K562 (cell line): Measurements from ENCODE around the gene ZNF541. TPM values are rescaled to one million over a fixed set of nuclear protein-coding genes. Genes with fewer than 3 reads are reported as not detected.

Experiments used
- BMI1 ChIP-seq: fragments of 150-350 bp; IDR thresholded peaks from 2 replicates; pipeline ENCODE4 v1.6.1; 2014; ENCODE audit warnings: low read length
- CHCHD3 ChIP-seq: fragments of 250-450 bp; sonication (Bioruptor Pico); IDR thresholded peaks from 2 replicates; pipeline ENCODE4 v2.1.2; 2022; ENCODE audit warnings: mild to moderate bottlenecking
- DPF2 ChIP-seq: fragments of 450-650 bp; IDR thresholded peaks from 2 replicates; pipeline ENCODE4 v1.6.1; 2016
- FOXK1 ChIP-seq: sonication (generic); formaldehyde crosslinking; IDR thresholded peaks from 2 replicates; pipeline ENCODE4 v1.8.0; 2022; ENCODE audit warnings: missing genetic modification reagents, mild to moderate bottlenecking, borderline replicate concordance
- GATA2 ChIP-seq: sonication (generic); formaldehyde crosslinking; IDR thresholded peaks from 2 replicates; pipeline ENCODE4 v1.4.0; 2020; ENCODE audit warnings: mild to moderate bottlenecking, missing genetic modification reagents
- HCFC1 ChIP-seq: IDR thresholded peaks from 2 replicates; pipeline ENCODE4 v1.6.1; 2012; ENCODE audit warnings: low read depth, low read length, improper control_type of control experiment
- HNRNPLL ChIP-seq: fragments of 200-400 bp; formaldehyde crosslinking; IDR thresholded peaks from 2 replicates; pipeline ENCODE4 v1.6.1; 2017; ENCODE audit warnings: low read length, low read depth, mild to moderate bottlenecking; ENCODE audit not compliant: poor library complexity, severe bottlenecking
- MTA3 ChIP-seq: fragments of 450-650 bp; formaldehyde crosslinking; IDR thresholded peaks from 2 replicates; pipeline ENCODE4 v1.6.1; 2017; ENCODE audit warnings: mild to moderate bottlenecking, borderline replicate concordance
- PHF21A ChIP-seq: fragments of 450-650 bp; IDR thresholded peaks from 2 replicates; pipeline ENCODE4 v1.6.1; 2017; ENCODE audit warnings: low read depth, borderline replicate concordance
- RBFOX2 ChIP-seq: fragments of 200-400 bp; formaldehyde crosslinking; IDR thresholded peaks from 2 replicates; pipeline ENCODE4 v1.6.1; 2017; ENCODE audit warnings: low read depth, mild to moderate bottlenecking, low read length, moderate library complexity
- TRIM24 ChIP-seq, 2 experiments: fragments of 450-650 bp; IDR thresholded peaks; 2 replicates each; pipeline ENCODE4 v1.6.1; 2016
- UBTF ChIP-seq, 2 experiments: IDR thresholded peaks; 2 replicates each; pipeline ENCODE4 v1.6.1; 2012; ENCODE audit warnings: improper control_type of control experiment in 2 of 2, low read depth in 2 of 2, low read length in 2 of 2, borderline replicate concordance in 1 of 2
- ZBTB33 ChIP-seq: sonication (generic); formaldehyde crosslinking; IDR thresholded peaks from 2 replicates; pipeline ENCODE4 v1.8.1; 2023; ENCODE audit warnings: mild to moderate bottlenecking, missing genetic modification reagents
- ZKSCAN1 ChIP-seq: fragments of 150-350 bp; IDR thresholded peaks from 2 replicates; pipeline ENCODE4 v1.6.1; 2016; ENCODE audit warnings: low read depth, low read length
- ZKSCAN3 ChIP-seq: fragments of 250-450 bp; sonication (Bioruptor Pico); IDR thresholded peaks from 2 replicates; pipeline ENCODE4 v1.4.0; 2020
- ZNF263 ChIP-seq: sonication (generic); formaldehyde crosslinking; IDR thresholded peaks from 2 replicates; pipeline ENCODE4 v1.8.0; 2022; ENCODE audit warnings: mild to moderate bottlenecking, missing genetic modification reagents, borderline replicate concordance
- ZNF609 ChIP-seq: sonication (generic); formaldehyde crosslinking; IDR thresholded peaks from 2 replicates; pipeline ENCODE4 v1.8.1; 2023; ENCODE audit warnings: missing genetic modification reagents, mild to moderate bottlenecking, borderline replicate concordance
- ZZZ3 ChIP-seq: fragments of 450-650 bp; IDR thresholded peaks from 2 replicates; pipeline ENCODE4 v1.6.1; 2016; ENCODE audit warnings: antibody characterized with exemption, mild to moderate bottlenecking, moderate library complexity
- polyA plus RNA-seq, 8 experiments: library from polyadenylated mRNA; depleted of rRNA in 4 of 8; stranded (reverse) in 5 of 8; unstranded in 3 of 8; fragments of >200 nt; fragmentation: Nextera tagmentation in 2 of 8; fragmentation: Illumina TruSeq in 1 of 8; extraction: Ambion mirVana in 2 of 8; extraction: Trizol in 1 of 8; gene quantifications; 2 replicates each; pipeline versions ENCODE4 v1.2.1 to v1.2.3, GENCODE V29; 2011 to 2014; ENCODE audit warnings: inconsistent platforms in 1 of 8, missing spikeins in 1 of 8
- total RNA-seq, 7 experiments: library from RNA; depleted of rRNA in 6 of 7; stranded (reverse); fragments of >200 nt in 6 of 7; fragmentation: Illumina TruSeq in 2 of 7; extraction: Trizol in 2 of 7; gene quantifications; 2 replicates each; pipeline versions ENCODE4 v1.2.1 to v1.2.3, GENCODE V29; 2011 to 2021; ENCODE audit warnings: low replicate concordance in 1 of 7

ZNF541 gene
- total and polyA plus RNA-seq, 9 of the 15 experiments (the other 6 are each of a cell fraction or from before 2014, with no cell fraction given) = 0.04 to 0.11 (median 0.05) TPM; not detected in 1

- peak in 1 of 2 experiments; percentile 77; a peak in 1 of 4 replicates for TF ChIP-seq UBTF (IDR thresholded peaks at IDR 0.05; ENCODE audit: borderline replicate concordance in 1 of 2, low read depth in 2 of 2, low read length in 2 of 2)
- no peak for TF ChIP-seq ZZZ3
- peak; percentile 65 for TF ChIP-seq ZKSCAN1
- TF ChIP-seq MTA3 = peak; percentile 91; the same call in 1 of the 2 replicates
- TF ChIP-seq CHCHD3 (CRISPR knock-in tag) = peak; percentile 30; the same call in 1 of the 2 replicates
- TF ChIP-seq ZNF263 (CRISPR knock-in tag) = peak; percentile 47; the same call in 1 of the 2 replicates
- peak; percentile 99 for TF ChIP-seq PHF21A
- TF ChIP-seq ZBTB33 (CRISPR knock-in tag) = peak; percentile 66
- TF ChIP-seq ZNF609 (CRISPR knock-in tag) = 0 out of 2 replicates have a peak, but pooled peaks have one; percentile 42
- TF ChIP-seq TRIM24 (IDR thresholded peaks at IDR 0.05) = peak in 1 of 2 experiments; percentile 27; a peak in 1 of 4 replicates
- peak; percentile 32; the same call in 1 of the 2 replicates for TF ChIP-seq HCFC1
- TF ChIP-seq GATA2 (CRISPR knock-in tag) = 0 out of 2 replicates have a peak, but pooled peaks have one; percentile 3
- peak; percentile 19; the same call in 1 of the 2 replicates for TF ChIP-seq DPF2
- peak; percentile 92 for TF ChIP-seq FOXK1 (CRISPR knock-in tag)
- no peak for TF ChIP-seq ZKSCAN3
- peak; percentile 68 for TF ChIP-seq HNRNPLL
- TF ChIP-seq RBFOX2 = peak; percentile 98
- no peak for TF ChIP-seq BMI1
Observed at GRCh38 chr19:47600246-47601179, 27.6 kb upstream of the ZNF541 start (continued).
